ENCODE data around the gene CNOT3. TPM values are rescaled to one million over a fixed set of nuclear protein-coding genes. Genes with fewer than 3 reads are reported as not detected.
A peak's percentile ranks its signal among the peaks of the same experiment; 100 is the strongest.

Gene CNOT3
- total and polyA plus RNA-seq, 9 of the 15 experiments (the other 6 are each of a cell fraction or from before 2014, with no cell fraction given) = 0.27 to 60.4 (median 9.9) TPM

- peak; percentile 79 for TF ChIP-seq PRDM10 (IDR thresholded peaks at IDR 0.05; ENCODE audit: partially characterized antibody)
- TF ChIP-seq ZFP91 (CRISPR knock-in tag; IDR thresholded peaks at IDR 0.05) = peak; percentile 48; the same call in 1 of the 2 replicates
- TF ChIP-seq ESRRA (IDR thresholded peaks at IDR 0.05; ENCODE audit: borderline replicate concordance, low read depth) = peak; percentile 19; the same call in 1 of the 2 replicates
- TF ChIP-seq TOE1 (IDR thresholded peaks at IDR 0.05; ENCODE audit: borderline replicate concordance) = peak; percentile 80; the same call in 1 of the 2 replicates
- 0 out of 2 replicates have a peak, but pooled peaks have one; percentile 21 for TF ChIP-seq TOE1 (CRISPR knock-in tag; IDR thresholded peaks at IDR 0.05; ENCODE audit: borderline replicate concordance, low read depth)
- TF ChIP-seq KDM5B (IDR thresholded peaks at IDR 0.05; ENCODE audit: insufficient replicate concordance, low read depth, low read length) = peak; percentile 28
- TF ChIP-seq L3MBTL2 (IDR thresholded peaks at IDR 0.05) = peak; percentile 90
- no peak for TF ChIP-seq ZKSCAN3 (CRISPR knock-in tag; IDR thresholded peaks at IDR 0.05)
- peak; percentile 87; the same call in 1 of the 2 replicates for TF ChIP-seq SMARCA5 (IDR thresholded peaks at IDR 0.05)
- TF ChIP-seq SMAD1 (IDR thresholded peaks at IDR 0.05; ENCODE audit: low read depth, low read length, partially characterized antibody) = peak; percentile 13
- TF ChIP-seq PRPF4 (IDR thresholded peaks at IDR 0.05; ENCODE audit: insufficient read depth, low read depth, low read length, poor library complexity, severe bottlenecking) = no peak
- peak; percentile 74 for TF ChIP-seq POLR2H (tag; IDR thresholded peaks at IDR 0.05; ENCODE audit: low read depth)
- TF ChIP-seq HNRNPH1 (optimal IDR thresholded peaks at IDR 0.05; ENCODE audit: low read depth, low read length) = no peak
- TF ChIP-seq RBFOX2 (IDR thresholded peaks at IDR 0.05; ENCODE audit: low read depth, low read length) = peak; percentile 84
- TF ChIP-seq, protein P1, sequence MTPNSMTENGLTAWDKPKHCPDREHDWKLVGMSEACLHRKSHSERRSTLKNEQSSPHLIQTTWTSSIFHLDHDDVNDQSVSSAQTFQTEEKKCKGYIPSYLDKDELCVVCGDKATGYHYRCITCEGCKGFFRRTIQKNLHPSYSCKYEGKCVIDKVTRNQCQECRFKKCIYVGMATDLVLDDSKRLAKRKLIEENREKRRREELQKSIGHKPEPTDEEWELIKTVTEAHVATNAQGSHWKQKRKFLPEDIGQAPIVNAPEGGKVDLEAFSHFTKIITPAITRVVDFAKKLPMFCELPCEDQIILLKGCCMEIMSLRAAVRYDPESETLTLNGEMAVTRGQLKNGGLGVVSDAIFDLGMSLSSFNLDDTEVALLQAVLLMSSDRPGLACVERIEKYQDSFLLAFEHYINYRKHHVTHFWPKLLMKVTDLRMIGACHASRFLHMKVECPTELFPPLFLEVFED (CRISPR knock-in tag; conservative IDR thresholded peaks at IDR 0.05) = 0 out of 2 replicates have a peak, but pooled peaks have one; percentile 62
- TF ChIP-seq LEF1 (IDR thresholded peaks at IDR 0.05) = no peak
- TF ChIP-seq BDP1 (IDR thresholded peaks at IDR 0.05; ENCODE audit: insufficient read depth, insufficient read length) = no peak
- no peak for TF ChIP-seq NR1H2 (CRISPR knock-in tag; IDR thresholded peaks at IDR 0.05)
- TF ChIP-seq, protein P2, sequence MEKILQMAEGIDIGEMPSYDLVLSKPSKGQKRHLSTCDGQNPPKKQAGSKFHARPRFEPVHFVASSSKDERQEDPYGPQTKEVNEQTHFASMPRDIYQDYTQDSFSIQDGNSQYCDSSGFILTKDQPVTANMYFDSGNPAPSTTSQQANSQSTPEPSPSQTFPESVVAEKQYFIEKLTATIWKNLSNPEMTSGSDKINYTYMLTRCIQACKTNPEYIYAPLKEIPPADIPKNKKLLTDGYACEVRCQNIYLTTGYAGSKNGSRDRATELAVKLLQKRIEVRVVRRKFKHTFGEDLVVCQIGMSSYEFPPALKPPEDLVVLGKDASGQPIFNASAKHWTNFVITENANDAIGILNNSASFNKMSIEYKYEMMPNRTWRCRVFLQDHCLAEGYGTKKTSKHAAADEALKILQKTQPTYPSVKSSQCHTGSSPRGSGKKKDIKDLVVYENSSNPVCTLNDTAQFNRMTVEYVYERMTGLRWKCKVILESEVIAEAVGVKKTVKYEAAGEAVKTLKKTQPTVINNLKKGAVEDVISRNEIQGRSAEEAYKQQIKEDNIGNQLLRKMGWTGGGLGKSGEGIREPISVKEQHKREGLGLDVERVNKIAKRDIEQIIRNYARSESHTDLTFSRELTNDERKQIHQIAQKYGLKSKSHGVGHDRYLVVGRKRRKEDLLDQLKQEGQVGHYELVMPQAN (IDR thresholded peaks at IDR 0.05; ENCODE audit: borderline replicate concordance) = peak; percentile 89
These were observed 52.4 kb downstream of the CNOT3 start (continued) for GRCh38 chr19:54189735-54190502.

All from K562 (cell line).